H9 (cell line): ENCODE data around the gene C16orf89. TPM values are rescaled to one million over a fixed set of nuclear protein-coding genes. Genes with fewer than 3 reads are reported as not detected.

Experiments
- DNase-seq: peaks from one replicate; pipeline ENCODE4 v3.0.0-alpha.2; 2017
- H2AFZ ChIP-seq: one replicate; pipeline ENCODE4 v1.6.1; 2013; ENCODE audit warnings: mild to moderate bottlenecking, low read length, control low read depth, moderate library complexity
- H2AK5ac ChIP-seq: 2 replicates; pipeline ENCODE4 v1.6.1; 2013; ENCODE audit warnings: low read length, control low read depth, mixed read lengths; ENCODE audit not compliant: insufficient read length
- H2BK120ac ChIP-seq: one replicate; pipeline ENCODE4 v1.6.1; 2013; ENCODE audit warnings: low read depth, mild to moderate bottlenecking, low read length, control low read depth, inconsistent platforms; ENCODE audit not compliant: poor library complexity, severe bottlenecking
- H2BK12ac ChIP-seq: 2 replicates; pipeline ENCODE4 v1.6.1; 2013; ENCODE audit warnings: low read length, control low read depth, mixed read lengths, low read depth; ENCODE audit not compliant: insufficient read length
- H2BK15ac ChIP-seq: 2 replicates; pipeline ENCODE4 v1.6.1; 2013; ENCODE audit warnings: low read depth, low read length, control low read depth
- H2BK20ac ChIP-seq: one replicate; pipeline ENCODE4 v1.6.1; 2013; ENCODE audit warnings: low read depth, mild to moderate bottlenecking, low read length, control low read depth, inconsistent platforms; ENCODE audit not compliant: poor library complexity, severe bottlenecking
- H2BK5ac ChIP-seq: 2 replicates; pipeline ENCODE4 v1.6.1; 2013; ENCODE audit warnings: low read length, control low read depth, mixed read lengths; ENCODE audit not compliant: insufficient read length
- H3K14ac ChIP-seq: 2 replicates; pipeline ENCODE4 v1.6.1; 2013; ENCODE audit warnings: low read length, control low read depth; ENCODE audit not compliant: insufficient read depth
- H3K18ac ChIP-seq: 2 replicates; pipeline ENCODE4 v1.6.1; 2013; ENCODE audit warnings: low read depth, mild to moderate bottlenecking, mixed read lengths, low read length, control low read depth; ENCODE audit not compliant: insufficient read length
- H3K23ac ChIP-seq: 2 replicates; pipeline ENCODE4 v1.6.1; 2013; ENCODE audit warnings: low read length, control low read depth, mixed read lengths, low read depth; ENCODE audit not compliant: insufficient read length
- H3K23me2 ChIP-seq: 2 replicates; pipeline ENCODE4 v1.6.1; 2013; ENCODE audit warnings: low read depth, mild to moderate bottlenecking, mixed read lengths, low read length, control low read depth; ENCODE audit not compliant: insufficient read length, poor library complexity, severe bottlenecking
- H3K27ac ChIP-seq: 2 replicates; pipeline ENCODE4 v1.5.1; 2013; ENCODE audit warnings: low read length, control low read depth, mixed read lengths, low read depth; ENCODE audit not compliant: insufficient read length
- H3K27me3 ChIP-seq: 2 replicates; pipeline ENCODE4 v1.6.1; 2013; ENCODE audit warnings: low read length, control low read depth, inconsistent platforms; ENCODE audit not compliant: insufficient read depth
- H3K4ac ChIP-seq: 2 replicates; pipeline ENCODE4 v1.6.1; 2013; ENCODE audit warnings: low read depth, mild to moderate bottlenecking, control low read depth, inconsistent platforms, low read length, moderate library complexity
- H3K4me1 ChIP-seq: 2 replicates; pipeline ENCODE4 v1.6.1; 2013; ENCODE audit warnings: low read length, control low read depth, inconsistent platforms; ENCODE audit not compliant: insufficient read depth
- H3K4me2 ChIP-seq: 2 replicates; pipeline ENCODE4 v1.6.1; 2013; ENCODE audit warnings: low read length, control low read depth, mixed read lengths; ENCODE audit not compliant: insufficient read length, insufficient read depth
- H3K56ac ChIP-seq: 2 replicates; pipeline ENCODE4 v1.6.1; 2013; ENCODE audit warnings: low read depth, mild to moderate bottlenecking, mixed read lengths, low read length, control low read depth; ENCODE audit not compliant: insufficient read length
- H3K79me1 ChIP-seq: 2 replicates; pipeline ENCODE4 v1.6.1; 2013; ENCODE audit warnings: low read depth, mild to moderate bottlenecking, moderate library complexity, low read length, control low read depth, inconsistent platforms; ENCODE audit not compliant: insufficient read depth, poor library complexity, severe bottlenecking
- H3K79me2 ChIP-seq: 2 replicates; pipeline ENCODE4 v1.6.1; 2013; ENCODE audit warnings: low read length, control low read depth, inconsistent platforms; ENCODE audit not compliant: insufficient read depth
- H3K9ac ChIP-seq: 2 replicates; pipeline ENCODE4 v1.6.1; 2013; ENCODE audit warnings: low read length, control low read depth, mixed read lengths; ENCODE audit not compliant: insufficient read length; ENCODE audit errors: extremely low read depth
- H3K9me3 ChIP-seq: one replicate; pipeline ENCODE4 v1.6.1; 2013; ENCODE audit warnings: low read depth, low read length, inconsistent platforms; ENCODE audit not compliant: control insufficient read depth
- H3T11ph ChIP-seq: one replicate; pipeline ENCODE4 v1.6.1; 2013; ENCODE audit warnings: mild to moderate bottlenecking, low read length, control low read depth, inconsistent platforms
- H4K20me1 ChIP-seq: one replicate; pipeline ENCODE4 v1.6.1; 2013; ENCODE audit not compliant: control insufficient read depth, insufficient read length, insufficient read depth
- H4K5ac ChIP-seq: 2 replicates; pipeline ENCODE4 v1.6.1; 2013; ENCODE audit warnings: low read depth, mild to moderate bottlenecking, mixed read lengths, low read length, control low read depth; ENCODE audit not compliant: insufficient read length
- H4K8ac ChIP-seq: replicated peaks from 2 replicates; pipeline ENCODE4 v1.6.1; 2013; ENCODE audit warnings: low read length, control low read depth, mixed read lengths, low read depth; ENCODE audit not compliant: insufficient read length
- H4K91ac ChIP-seq: 2 replicates; pipeline ENCODE4 v1.6.1; 2013; ENCODE audit warnings: low read depth, mild to moderate bottlenecking, moderate library complexity, mixed read lengths, low read length, control low read depth; ENCODE audit not compliant: insufficient read length
- H3K27ac Mint-ChIP-seq, 3 experiments: 2 replicates in 2 of 3; 3 replicates in 1 of 3; pipeline ENCODE4 v1.8.0; 2020 to 2021; ENCODE audit warnings: mixed read lengths in 3 of 3, mild to moderate bottlenecking in 1 of 3, moderate library complexity in 1 of 3
- H3K27me3 Mint-ChIP-seq: 2 replicates; pipeline ENCODE4 v1.8.0; 2021; ENCODE audit warnings: low read depth, mild to moderate bottlenecking, moderate library complexity, mixed read lengths
- H3K36me3 Mint-ChIP-seq, 3 experiments: 2 replicates in 2 of 3; 3 replicates in 1 of 3; pipeline ENCODE4 v1.8.0; 2020 to 2021; ENCODE audit warnings: low read depth in 3 of 3, mixed read lengths in 3 of 3; ENCODE audit not compliant: insufficient read depth in 1 of 3
- H3K4me1 Mint-ChIP-seq, 2 experiments: 2 replicates each; pipeline ENCODE4 v1.8.0; 2020; ENCODE audit warnings: mixed read lengths in 2 of 2
- H3K4me3 Mint-ChIP-seq, 2 experiments: 2 replicates in 1 of 2; 3 replicates in 1 of 2; pipeline ENCODE4 v1.8.0; 2020 to 2021; ENCODE audit warnings: mild to moderate bottlenecking in 2 of 2, mixed read lengths in 2 of 2, moderate library complexity in 1 of 2
- H3K9me3 Mint-ChIP-seq, 2 experiments: 2 replicates in 1 of 2; 3 replicates in 1 of 2; pipeline ENCODE4 v1.8.0; 2020; ENCODE audit warnings: mild to moderate bottlenecking in 2 of 2, mixed read lengths in 2 of 2, moderate library complexity in 1 of 2
- CTCF ChIP-seq: fragments of 200-600 bp; sonication (generic); conservative IDR thresholded peaks from 3 replicates; pipeline ENCODE4 v1.8.0; 2021; ENCODE audit warnings: antibody characterized with exemption, mild to moderate bottlenecking
- WGBS: extraction: QIAGEN DNeasy Blood & Tissue Kit; methylation state at CpG from one replicate; pipeline ENCODE4 v1.1.7; 2013; ENCODE audit warnings: missing lambda C conversion rate, low lambda C conversion rate, mixed read lengths; ENCODE audit not compliant: insufficient read length; ENCODE audit errors: extremely low coverage; 5-methylcytosine and 5-hydroxymethylcytosine counted together
- total RNA-seq: library from RNA; stranded (reverse); gene quantifications from 2 replicates; pipeline ENCODE4 v1.2.1, GENCODE V29; 2021

Gene C16orf89
- total RNA-seq, 1 experiment from 2014 or later: 2.5 TPM

- Mint-ChIP-seq H3K27ac (no peak overlapping the region), H3K4me1 (peaks cover 18 to 21% of the 10 kb centered on the region in 2 experiments), H3K36me3 (no peaks in the 10 kb centered on the region), H3K9me3 (no peaks in the 10 kb centered on the region), H3K27me3 (no peaks in the 10 kb centered on the region; the same call in 1 of the 2 replicates), H3K4me3 (no peak overlapping the region)
- Histone ChIP-seq H3K56ac (no peak overlapping the region), H2BK15ac (no peak overlapping the region), H3K79me2 (no peaks in the 10 kb centered on the region), H3K79me1 (no peaks in the 10 kb centered on the region), H4K91ac (no peak overlapping the region), H3K4me1 (peaks cover 4% of the 10 kb centered on the region; the same call in 1 of the 2 replicates), H2BK20ac (no peak overlapping the region), H3K27ac (no peak overlapping the region), H3K27me3 (no peaks in the 10 kb centered on the region), H3K9me3 (no peaks in the 10 kb centered on the region), H3K9ac (no peak overlapping the region), H2BK12ac (no peak overlapping the region), H2BK120ac (no peak overlapping the region), H4K8ac (no peak overlapping the region), H3K23me2 (no peaks in the 10 kb centered on the region), H2AFZ (no peak overlapping the region), H3T11ph (no peak overlapping the region), H3K23ac (no peak overlapping the region), H2AK5ac (no peak overlapping the region), H3K18ac (no peak overlapping the region), H3K14ac (no peak overlapping the region), H3K4me2 (no peak overlapping the region), H4K5ac (no peak overlapping the region), H4K20me1 (no peaks in the 10 kb centered on the region), H2BK5ac (no peak overlapping the region), H3K4ac (no peak overlapping the region)
- no peak for DNase-seq
- no CpG with 5 or more reads among the region's 16 CpGs for WGBS
- TF ChIP-seq CTCF: no peak
Observed at GRCh38 chr16:5054876-5055865, 10.6 kb downstream of the C16orf89 start.
